GM12878 (cell line): ENCODE results near the gene GHITM. TPM values are rescaled to one million over a fixed set of nuclear protein-coding genes. Genes with fewer than 3 reads are reported as not detected.
A peak's percentile ranks its signal among the peaks of the same experiment; 100 is the strongest.

ENCODE experiments used
- ATAC-seq: fragments of 200-7000 bp; cut with Tn5 transposase; 3 replicates; pipeline ENCODE4 v1.9.1; 2020; ENCODE audit warnings: mild to moderate bottlenecking, moderate library complexity
- BruUV-seq: library from RNA; stranded (reverse); fragments of 400-500 nt; replicated peaks from 2 replicates; lab custom pipeline; 2021; lab: Mats Ljungman, UMichigan
- CTCF ChIA-PET: fragments of 300-600 bp; sonication (Branson Sonifier 250); formaldehyde crosslinking; extraction: SDS; loops from one replicate; lab custom pipeline; 2021; ENCODE audit warnings: inconsistent platforms; lab: Yijun Ruan, JAX
- POLR2A ChIA-PET: fragments of 350-600 bp; formaldehyde crosslinking; extraction: SDS; loops from one replicate; lab custom pipeline; 2021; ENCODE audit warnings: inconsistent platforms; lab: Charles Lee
- RAD21 ChIA-PET: fragments of 300-600 bp; sonication (Branson Sonifier 250); formaldehyde crosslinking; loops from one replicate; lab custom pipeline; 2023; ENCODE audit warnings: antibody characterized with exemption; ENCODE audit not compliant: unreplicated experiment; lab: Charles Lee
- SMC1A ChIA-PET: fragments of 300-600 bp; sonication (Branson Sonifier 250); formaldehyde crosslinking; loops from one replicate; lab custom pipeline; 2023; ENCODE audit not compliant: unreplicated experiment, uncharacterized antibody; lab: Charles Lee
- DNase-seq: peaks from one replicate; pipeline ENCODE4 v3.0.0-alpha.2; 2011; ENCODE audit warnings: low read depth, low spot score
- FAIRE-seq: peaks from 3 replicates; lab custom pipeline; 2011; peaks lifted over from hg19 to GRCh38; lab: Jason Lieb, UNC
- H2AFZ ChIP-seq: 2 replicates; pipeline ENCODE4 v1.6.0; 2011; ENCODE audit warnings: low read depth, low read length, control low read depth; ENCODE audit not compliant: control insufficient read depth
- H3K27ac ChIP-seq: 2 replicates; pipeline ENCODE4 v1.5.1; 2011; ENCODE audit warnings: control low read depth; ENCODE audit not compliant: control insufficient read depth, insufficient read depth
- H3K27me3 ChIP-seq, 2 experiments: replicated peaks in 1 of 2; 2 replicates each; pipeline versions ENCODE4 v1.6.0 to v1.6.1; 2011; ENCODE audit warnings: low read length in 1 of 2; ENCODE audit not compliant: control insufficient read depth in 2 of 2, insufficient read depth in 2 of 2
- H3K36me3 ChIP-seq, 2 experiments: 2 replicates each; pipeline ENCODE4 v1.5.1; 2011; ENCODE audit warnings: low read length in 1 of 2; ENCODE audit not compliant: control insufficient read depth in 2 of 2, insufficient read depth in 2 of 2
- H3K4me1 ChIP-seq: 2 replicates; pipeline ENCODE4 v1.6.1; 2011; ENCODE audit warnings: mild to moderate bottlenecking, low read length, moderate library complexity, mixed read lengths; ENCODE audit not compliant: control insufficient read depth, insufficient read depth
- H3K4me2 ChIP-seq: 2 replicates; pipeline ENCODE4 v1.6.0; 2011; ENCODE audit warnings: control low read depth; ENCODE audit not compliant: control insufficient read depth, insufficient read depth
- H3K4me3 ChIP-seq: fragments of 200-600 bp; sonication (generic); 2 replicates; pipeline ENCODE4 v1.5.1; 2016
- H3K79me2 ChIP-seq: 2 replicates; pipeline ENCODE4 v1.6.0; 2011; ENCODE audit warnings: low read length; ENCODE audit not compliant: control insufficient read depth, insufficient read depth
- H3K9ac ChIP-seq: 2 replicates; pipeline ENCODE4 v1.8.0; 2011; ENCODE audit warnings: low read length, control low read depth, mixed read lengths; ENCODE audit not compliant: control insufficient read depth, insufficient read depth
- H3K9me3 ChIP-seq: replicated peaks from 3 replicates; pipeline ENCODE4 v1.5.1; 2011; ENCODE audit warnings: mild to moderate bottlenecking, low read length; ENCODE audit not compliant: control insufficient read depth, insufficient read depth
- H4K20me1 ChIP-seq: 2 replicates; pipeline ENCODE4 v1.6.0; 2011; ENCODE audit not compliant: control insufficient read depth, insufficient read depth
- BHLHE40 ChIP-seq, 2 experiments: fragments of 450-650 bp in 1 of 2; IDR thresholded peaks; 2 replicates each; pipeline ENCODE4 v1.6.1; 2011 to 2017; ENCODE audit warnings: low read depth in 2 of 2, borderline replicate concordance in 1 of 2, improper control_type of control experiment in 1 of 2, low read length in 1 of 2, mild to moderate bottlenecking in 1 of 2
- CREB1 ChIP-seq: IDR thresholded peaks from 2 replicates; pipeline ENCODE4 v1.6.1; 2012; ENCODE audit warnings: low read depth, mild to moderate bottlenecking, inconsistent platforms
- DPF2 ChIP-seq: fragments of 450-650 bp; IDR thresholded peaks from 2 replicates; pipeline ENCODE4 v1.6.1; 2017; ENCODE audit warnings: mild to moderate bottlenecking
- EP300 ChIP-seq, 2 experiments: fragments of 150-350 bp in 1 of 2; IDR thresholded peaks; 2 replicates each; pipeline ENCODE4 v1.6.1; 2011 to 2012; ENCODE audit warnings: low read depth in 2 of 2, low read length in 2 of 2, borderline replicate concordance in 1 of 2, improper control_type of control experiment in 1 of 2, inconsistent platforms in 1 of 2; ENCODE audit not compliant: control insufficient read depth in 1 of 2
- MEF2B ChIP-seq: fragments of 450-650 bp; IDR thresholded peaks from 2 replicates; pipeline ENCODE4 v1.6.1; 2018; ENCODE audit warnings: mild to moderate bottlenecking, moderate library complexity; ENCODE audit not compliant: partially characterized antibody, poor library complexity, severe bottlenecking
- NFXL1 ChIP-seq: fragments of 450-650 bp; IDR thresholded peaks from 2 replicates; pipeline ENCODE4 v1.6.1; 2017; ENCODE audit warnings: antibody characterized with exemption, mild to moderate bottlenecking, borderline replicate concordance
- POLR2AphosphoS5 ChIP-seq: IDR thresholded peaks from 2 replicates; pipeline ENCODE4 v1.6.1; 2011; ENCODE audit warnings: mild to moderate bottlenecking, low read length, inconsistent platforms
- RB1 ChIP-seq: fragments of 450-650 bp; formaldehyde crosslinking; IDR thresholded peaks from 2 replicates; pipeline ENCODE4 v1.6.1; 2017; ENCODE audit warnings: mild to moderate bottlenecking, borderline replicate concordance
- RBBP5 ChIP-seq: fragments of 200-600 bp; sonication (generic); conservative IDR thresholded peaks from 2 replicates; pipeline ENCODE4 v1.6.1; 2016
- SIN3A ChIP-seq: IDR thresholded peaks from 2 replicates; pipeline ENCODE4 v1.6.1; 2012; ENCODE audit warnings: low read depth, low read length, improper control_type of control experiment
- TCF12 ChIP-seq: IDR thresholded peaks from 2 replicates; pipeline ENCODE4 v1.6.1; 2011; ENCODE audit warnings: low read depth, mild to moderate bottlenecking, low read length
- WGBS: methylation state at CpG from one replicate; pipeline ENCODE4 v1.1.6; 2016; ENCODE audit warnings: low lambda C conversion rate; ENCODE audit not compliant: insufficient replicate concordance, insufficient coverage; ENCODE audit errors: missing lambda C conversion rate; 5-methylcytosine and 5-hydroxymethylcytosine counted together
- in situ Hi-C: fragments of 300-500 bp; cut with MboI; formaldehyde crosslinking; loops from 9 replicates; pipeline ENCODE4 v1.14.3; 2018; ENCODE audit warnings: mixed read lengths
- intact Hi-C: fragments of 100-400 bp; cut with micrococcal nuclease; formaldehyde crosslinking; loops from one replicate; pipeline ENCODE4 v1.14.2; 2022; ENCODE audit not compliant: unreplicated experiment
- polyA plus RNA-seq, 11 experiments: library from polyadenylated mRNA; depleted of rRNA in 4 of 11; unstranded in 6 of 11; stranded (reverse) in 5 of 11; fragments of >200 nt; fragmentation: Nextera tagmentation in 4 of 11; fragmentation: Illumina TruSeq in 1 of 11; extraction: Ambion mirVana in 4 of 11; extraction: Trizol in 1 of 11; gene quantifications; 1 replicate in 1 of 11; 2 replicates in 10 of 11; pipeline versions ENCODE4 v1.2.1 to v1.2.3, GENCODE V29; 2011 to 2016; ENCODE audit warnings: inconsistent platforms in 2 of 11, missing spikeins in 2 of 11, low read depth in 1 of 11
- total RNA-seq, 4 experiments: library from RNA; depleted of rRNA in 3 of 4; stranded (reverse); fragments of >200 nt in 3 of 4; fragmentation: Illumina TruSeq in 1 of 4; extraction: Trizol in 1 of 4; gene quantifications; 2 replicates each; pipeline versions ENCODE4 v1.2.1 to v1.2.3, GENCODE V29; 2013 to 2021
- TF ChIP-seq, protein P1 (sequence below): IDR thresholded peaks from 2 replicates; pipeline ENCODE4 v1.6.1; 2012; ENCODE audit warnings: low read length, inconsistent platforms
- TF ChIP-seq, protein P2 (sequence below): IDR thresholded peaks from 2 replicates; pipeline ENCODE4 v1.6.1; 2012; ENCODE audit warnings: low read depth, low read length, improper control_type of control experiment

Gene GHITM
- total and polyA plus RNA-seq, 10 of the 15 experiments (the other 5 are each of a cell fraction or from before 2014, with no cell fraction given): 120 to 501 (median 209) TPM

DNA sequence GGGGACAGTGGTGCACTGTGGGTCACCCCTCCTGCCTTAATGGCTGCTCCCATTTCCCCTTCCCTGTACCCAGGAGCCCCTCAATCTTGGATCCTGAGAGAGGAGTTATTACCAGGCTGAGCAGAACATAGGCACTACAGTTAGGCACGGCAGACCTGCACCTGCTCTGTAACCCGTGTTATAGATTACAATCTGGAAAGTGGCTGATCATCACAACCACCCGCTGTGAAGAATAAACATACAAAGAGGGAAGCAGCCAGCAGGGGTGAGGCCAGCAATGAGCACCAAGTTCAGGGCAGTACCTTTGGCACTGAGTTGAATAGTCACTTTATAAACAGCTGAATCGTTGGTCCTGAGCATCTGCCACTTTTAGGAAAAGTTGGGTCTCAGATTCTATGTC is 56.8 kb downstream of the GHITM start:
- H4K20me1 ChIP-seq: peaks cover 2% of the 10 kb centered on the region; the same call in 1 of the 2 replicates
- DNase-seq (no peak), ATAC-seq (peak; percentile 8), FAIRE-seq (no peak)
- ChIA-PET POLR2A (no interaction called here), CTCF (interaction anchor here (28.3 kb wide), 1 partner anchor 38 kb away, joined by 788 read pairs; no protein-coding TSS in a partner anchor), SMC1A (interaction anchor here (1.2 to 15.0 kb wide), 2 partner anchors 26 to 48 kb away, joined by 5 to 155 read pairs; no protein-coding TSS in a partner anchor), RAD21 (interaction anchor here (1.0 kb wide), 1 partner anchor 48 kb away, joined by 4 read pairs; no protein-coding TSS in a partner anchor)
- no TSS peak for BruUV-seq
- no peak overlapping the region for H3K4me3 ChIP-seq
- H3K9ac ChIP-seq: no peak overlapping the region
- in situ Hi-C loops: loop anchor here (5.0 kb wide), 1 partner anchor 34 kb away; no protein-coding TSS in a partner anchor
- intact Hi-C loops: no loop called here
- no peaks in the 10 kb centered on the region for H3K79me2 ChIP-seq
- no peak overlapping the region for H3K27ac ChIP-seq
- no peak overlapping the region for H3K4me2 ChIP-seq
- no peaks in the 10 kb centered on the region for H3K36me3 ChIP-seq
- H2AFZ ChIP-seq: no peak overlapping the region
- TF ChIP-seq RB1: no peak
- TF ChIP-seq NFXL1: no peak
- no peak for TF ChIP-seq DPF2
- TF ChIP-seq BHLHE40 (IDR thresholded peaks at IDR 0.05; ENCODE audit: borderline replicate concordance in 1 of 2, low read depth in 2 of 2, low read length in 1 of 2): no peak
- no peak for TF ChIP-seq TCF12
- TF ChIP-seq RBBP5: no peak
- no peak for TF ChIP-seq EP300 (IDR thresholded peaks at IDR 0.05; ENCODE audit: borderline replicate concordance in 1 of 2, control insufficient read depth in 1 of 2, low read depth in 2 of 2, low read length in 2 of 2)
- no peak for TF ChIP-seq MEF2B
- TF ChIP-seq POLR2AphosphoS5: no peak
- TF ChIP-seq, protein P1, sequence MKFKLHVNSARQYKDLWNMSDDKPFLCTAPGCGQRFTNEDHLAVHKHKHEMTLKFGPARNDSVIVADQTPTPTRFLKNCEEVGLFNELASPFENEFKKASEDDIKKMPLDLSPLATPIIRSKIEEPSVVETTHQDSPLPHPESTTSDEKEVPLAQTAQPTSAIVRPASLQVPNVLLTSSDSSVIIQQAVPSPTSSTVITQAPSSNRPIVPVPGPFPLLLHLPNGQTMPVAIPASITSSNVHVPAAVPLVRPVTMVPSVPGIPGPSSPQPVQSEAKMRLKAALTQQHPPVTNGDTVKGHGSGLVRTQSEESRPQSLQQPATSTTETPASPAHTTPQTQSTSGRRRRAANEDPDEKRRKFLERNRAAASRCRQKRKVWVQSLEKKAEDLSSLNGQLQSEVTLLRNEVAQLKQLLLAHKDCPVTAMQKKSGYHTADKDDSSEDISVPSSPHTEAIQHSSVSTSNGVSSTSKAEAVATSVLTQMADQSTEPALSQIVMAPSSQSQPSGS: no peak
- no peak for TF ChIP-seq SIN3A
- TF ChIP-seq, protein P2, sequence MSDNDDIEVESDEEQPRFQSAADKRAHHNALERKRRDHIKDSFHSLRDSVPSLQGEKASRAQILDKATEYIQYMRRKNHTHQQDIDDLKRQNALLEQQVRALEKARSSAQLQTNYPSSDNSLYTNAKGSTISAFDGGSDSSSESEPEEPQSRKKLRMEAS: no peak
- TF ChIP-seq CREB1: no peak
- no peaks in the 10 kb centered on the region for H3K9me3 ChIP-seq
- H3K4me1 ChIP-seq: peaks cover 3% of the 10 kb centered on the region
- WGBS: 27% methylated on average over 4 of the region's 4 CpGs
- H3K27me3 ChIP-seq: peaks cover 18 to 25% of the 10 kb centered on the region in 2 experiments
